ENCODE results near the gene MRPL51.

MRPL51 gene

DNA sequence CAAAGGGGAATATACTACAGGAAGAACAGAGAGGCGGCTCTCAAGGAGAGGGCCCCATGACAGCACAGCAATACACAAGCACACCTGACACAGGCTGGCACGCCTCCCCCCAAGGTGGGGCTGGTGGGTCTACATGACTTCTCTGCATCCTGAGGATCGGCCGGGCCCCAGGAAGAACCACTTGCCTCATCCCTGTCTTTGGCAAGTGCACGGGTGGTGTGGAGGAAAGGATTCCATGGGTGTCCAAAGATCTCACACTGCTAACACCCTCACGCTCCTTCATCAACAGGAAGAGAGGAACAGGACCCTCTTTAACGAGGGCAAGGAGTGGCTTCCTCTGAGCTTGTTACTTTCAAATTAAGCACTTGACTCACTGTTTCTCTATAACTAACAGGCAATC, 29.8 kb downstream of the MRPL51 start:
- no peak overlapping the region for H3K9ac ChIP-seq
- H3K36me3 ChIP-seq (ENCODE audit: insufficient read depth) = no peaks in the 10 kb centered on the region
- no peak overlapping the region for H3K27ac ChIP-seq
- peaks cover 27% of the 10 kb centered on the region for H3K4me1 ChIP-seq (ENCODE audit: low read depth, poor library complexity, severe bottlenecking)
- H2AFZ ChIP-seq (ENCODE audit: low read depth) = no peak overlapping the region
- H3K4me2 ChIP-seq = no peak overlapping the region
- H4K20me1 ChIP-seq (ENCODE audit: insufficient read depth) = no peaks in the 10 kb centered on the region
- H3K4me3 ChIP-seq (IDR thresholded peaks at IDR 0.05; ENCODE audit: insufficient read depth, low read depth, low read length) = no peak overlapping the region
- no peaks in the 10 kb centered on the region for H3K79me2 ChIP-seq (ENCODE audit: insufficient read depth, low read depth)
- TF ChIP-seq, protein P1, sequence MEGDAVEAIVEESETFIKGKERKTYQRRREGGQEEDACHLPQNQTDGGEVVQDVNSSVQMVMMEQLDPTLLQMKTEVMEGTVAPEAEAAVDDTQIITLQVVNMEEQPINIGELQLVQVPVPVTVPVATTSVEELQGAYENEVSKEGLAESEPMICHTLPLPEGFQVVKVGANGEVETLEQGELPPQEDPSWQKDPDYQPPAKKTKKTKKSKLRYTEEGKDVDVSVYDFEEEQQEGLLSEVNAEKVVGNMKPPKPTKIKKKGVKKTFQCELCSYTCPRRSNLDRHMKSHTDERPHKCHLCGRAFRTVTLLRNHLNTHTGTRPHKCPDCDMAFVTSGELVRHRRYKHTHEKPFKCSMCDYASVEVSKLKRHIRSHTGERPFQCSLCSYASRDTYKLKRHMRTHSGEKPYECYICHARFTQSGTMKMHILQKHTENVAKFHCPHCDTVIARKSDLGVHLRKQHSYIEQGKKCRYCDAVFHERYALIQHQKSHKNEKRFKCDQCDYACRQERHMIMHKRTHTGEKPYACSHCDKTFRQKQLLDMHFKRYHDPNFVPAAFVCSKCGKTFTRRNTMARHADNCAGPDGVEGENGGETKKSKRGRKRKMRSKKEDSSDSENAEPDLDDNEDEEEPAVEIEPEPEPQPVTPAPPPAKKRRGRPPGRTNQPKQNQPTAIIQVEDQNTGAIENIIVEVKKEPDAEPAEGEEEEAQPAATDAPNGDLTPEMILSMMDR (conservative IDR thresholded peaks at IDR 0.05; ENCODE audit: low read depth, low read length) = no peak
- no peaks in the 10 kb centered on the region for H3K27me3 ChIP-seq (ENCODE audit: insufficient read depth, low read depth)

- H3K4me2 ChIP-seq = no peak overlapping the region
- no peak overlapping the region for H3K4me3 ChIP-seq (IDR thresholded peaks at IDR 0.05; ENCODE audit: insufficient read depth, low read depth, low read length)
- H3K27me3 ChIP-seq (ENCODE audit: insufficient read depth, low read depth) = no peaks in the 10 kb centered on the region
- TF ChIP-seq, protein P1 (conservative IDR thresholded peaks at IDR 0.05; ENCODE audit: low read depth, low read length) = no peak
- H2AFZ ChIP-seq (ENCODE audit: low read depth) = no peak overlapping the region
- no peaks in the 10 kb centered on the region for H3K36me3 ChIP-seq (ENCODE audit: insufficient read depth)
- H3K9ac ChIP-seq = no peak overlapping the region
- H3K79me2 ChIP-seq (ENCODE audit: insufficient read depth, low read depth) = no peaks in the 10 kb centered on the region
- H3K4me1 ChIP-seq (ENCODE audit: low read depth, poor library complexity, severe bottlenecking) = peaks cover 26% of the 10 kb centered on the region
- no peaks in the 10 kb centered on the region for H4K20me1 ChIP-seq (ENCODE audit: insufficient read depth)
- H3K27ac ChIP-seq = no peak overlapping the region
Observed at GRCh38 chr12:6462234-6462995, 30.6 kb downstream of the MRPL51 start.

- Histone ChIP-seq H4K20me1 (ENCODE audit: insufficient read depth) (no peaks in the 10 kb centered on the region), H3K4me1 (ENCODE audit: low read depth, poor library complexity, severe bottlenecking) (peaks cover 26% of the 10 kb centered on the region), H3K27me3 (ENCODE audit: insufficient read depth, low read depth) (no peaks in the 10 kb centered on the region), H2AFZ (ENCODE audit: low read depth) (no peak overlapping the region), H3K27ac (peak overlapping the region; percentile 38; the same call in 1 of the 2 replicates), H3K79me2 (ENCODE audit: insufficient read depth, low read depth) (no peaks in the 10 kb centered on the region), H3K4me3 (IDR thresholded peaks at IDR 0.05; ENCODE audit: insufficient read depth, low read depth, low read length) (no peak overlapping the region), H3K4me2 (peak overlapping the region; percentile 45), H3K36me3 (ENCODE audit: insufficient read depth) (no peaks in the 10 kb centered on the region), H3K9ac (no peak overlapping the region)
- TF ChIP-seq, protein P1 (conservative IDR thresholded peaks at IDR 0.05; ENCODE audit: low read depth, low read length) = no peak
Observed at GRCh38 chr12:6461401-6462233, 31.4 kb downstream of the MRPL51 start.

DNA sequence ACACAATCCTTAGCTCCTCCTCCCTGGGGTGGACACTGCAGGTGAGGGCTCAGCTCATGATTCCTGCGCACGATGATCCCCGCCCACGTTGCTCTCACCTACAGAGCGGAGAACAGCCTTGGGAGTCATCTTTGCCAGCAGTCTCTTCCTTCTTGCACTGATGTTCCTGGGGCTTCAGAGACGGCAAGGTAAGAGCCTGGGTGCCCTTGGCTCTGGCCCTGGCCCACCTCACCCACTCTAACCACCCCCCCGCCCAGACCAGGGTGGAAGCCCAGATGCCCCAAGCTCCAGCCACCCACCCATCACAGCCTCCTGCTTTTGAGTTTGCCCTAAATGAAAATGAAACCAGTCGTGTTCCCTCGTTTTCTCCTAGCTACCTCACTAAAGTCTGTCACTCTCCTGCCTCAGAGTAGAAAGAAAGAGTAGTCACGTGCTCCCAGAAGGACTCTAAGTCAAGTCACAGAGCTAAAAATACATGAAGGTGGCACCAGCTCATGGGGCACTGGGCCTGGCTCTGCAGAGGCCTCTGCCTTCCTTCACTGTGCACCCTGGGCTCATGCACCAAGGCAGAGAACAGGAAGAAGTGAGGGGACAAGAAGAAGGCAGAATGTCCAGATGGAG, 32.2 kb downstream of the MRPL51 start:
- Histone ChIP-seq H2AFZ (ENCODE audit: low read depth) (no peak overlapping the region), H3K36me3 (ENCODE audit: insufficient read depth) (no peaks in the 10 kb centered on the region), H3K27me3 (ENCODE audit: insufficient read depth, low read depth) (no peaks in the 10 kb centered on the region), H3K4me3 (IDR thresholded peaks at IDR 0.05; ENCODE audit: insufficient read depth, low read depth, low read length) (no peak overlapping the region), H3K9ac (no peak overlapping the region), H3K79me2 (ENCODE audit: insufficient read depth, low read depth) (no peaks in the 10 kb centered on the region), H3K27ac (peak overlapping the region; percentile 38; the same call in 1 of the 2 replicates), H4K20me1 (ENCODE audit: insufficient read depth) (no peaks in the 10 kb centered on the region), H3K4me1 (ENCODE audit: low read depth, poor library complexity, severe bottlenecking) (peaks cover 26% of the 10 kb centered on the region), H3K4me2 (peak overlapping the region; percentile 45)
- TF ChIP-seq, protein P1 (conservative IDR thresholded peaks at IDR 0.05; ENCODE audit: low read depth, low read length) = no peak

Measured in KMS-11 (cell line).